GM12878 (cell line): ENCODE data around the gene KRT37. TPM values are rescaled to one million over a fixed set of nuclear protein-coding genes. Genes with fewer than 3 reads are reported as not detected.

Experiments
- ATAC-seq: fragments of 200-7000 bp; cut with Tn5 transposase; 3 replicates; pipeline ENCODE4 v1.9.1; 2020; ENCODE audit warnings: mild to moderate bottlenecking, moderate library complexity
- BruUV-seq: library from RNA; stranded (reverse); fragments of 400-500 nt; replicated peaks from 2 replicates; lab custom pipeline; 2021; lab: Mats Ljungman, UMichigan
- CTCF ChIA-PET: fragments of 300-600 bp; sonication (Branson Sonifier 250); formaldehyde crosslinking; extraction: SDS; loops from one replicate; lab custom pipeline; 2021; ENCODE audit warnings: inconsistent platforms; lab: Yijun Ruan, JAX
- POLR2A ChIA-PET: fragments of 350-600 bp; formaldehyde crosslinking; extraction: SDS; loops from one replicate; lab custom pipeline; 2021; ENCODE audit warnings: inconsistent platforms; lab: Charles Lee
- RAD21 ChIA-PET: fragments of 300-600 bp; sonication (Branson Sonifier 250); formaldehyde crosslinking; loops from one replicate; lab custom pipeline; 2023; ENCODE audit warnings: antibody characterized with exemption; ENCODE audit not compliant: unreplicated experiment; lab: Charles Lee
- SMC1A ChIA-PET: fragments of 300-600 bp; sonication (Branson Sonifier 250); formaldehyde crosslinking; loops from one replicate; lab custom pipeline; 2023; ENCODE audit not compliant: unreplicated experiment, uncharacterized antibody; lab: Charles Lee
- DNase-seq: peaks from one replicate; pipeline ENCODE4 v3.0.0-alpha.2; 2011; ENCODE audit warnings: low read depth, low spot score
- FAIRE-seq: peaks from 3 replicates; lab custom pipeline; 2011; peaks lifted over from hg19 to GRCh38; lab: Jason Lieb, UNC
- H2AFZ ChIP-seq: 2 replicates; pipeline ENCODE4 v1.6.0; 2011; ENCODE audit warnings: low read depth, low read length, control low read depth; ENCODE audit not compliant: control insufficient read depth
- H3K27ac ChIP-seq: 2 replicates; pipeline ENCODE4 v1.5.1; 2011; ENCODE audit warnings: control low read depth; ENCODE audit not compliant: control insufficient read depth, insufficient read depth
- H3K27me3 ChIP-seq, 2 experiments: replicated peaks in 1 of 2; 2 replicates each; pipeline versions ENCODE4 v1.6.0 to v1.6.1; 2011; ENCODE audit warnings: low read length in 1 of 2; ENCODE audit not compliant: control insufficient read depth in 2 of 2, insufficient read depth in 2 of 2
- H3K36me3 ChIP-seq, 2 experiments: 2 replicates each; pipeline ENCODE4 v1.5.1; 2011; ENCODE audit warnings: low read length in 1 of 2; ENCODE audit not compliant: control insufficient read depth in 2 of 2, insufficient read depth in 2 of 2
- H3K4me1 ChIP-seq: 2 replicates; pipeline ENCODE4 v1.6.1; 2011; ENCODE audit warnings: mild to moderate bottlenecking, low read length, moderate library complexity, mixed read lengths; ENCODE audit not compliant: control insufficient read depth, insufficient read depth
- H3K4me2 ChIP-seq: 2 replicates; pipeline ENCODE4 v1.6.0; 2011; ENCODE audit warnings: control low read depth; ENCODE audit not compliant: control insufficient read depth, insufficient read depth
- H3K4me3 ChIP-seq: fragments of 200-600 bp; sonication (generic); 2 replicates; pipeline ENCODE4 v1.5.1; 2016
- H3K79me2 ChIP-seq: 2 replicates; pipeline ENCODE4 v1.6.0; 2011; ENCODE audit warnings: low read length; ENCODE audit not compliant: control insufficient read depth, insufficient read depth
- H3K9ac ChIP-seq: 2 replicates; pipeline ENCODE4 v1.8.0; 2011; ENCODE audit warnings: low read length, control low read depth, mixed read lengths; ENCODE audit not compliant: control insufficient read depth, insufficient read depth
- H3K9me3 ChIP-seq: replicated peaks from 3 replicates; pipeline ENCODE4 v1.5.1; 2011; ENCODE audit warnings: mild to moderate bottlenecking, low read length; ENCODE audit not compliant: control insufficient read depth, insufficient read depth
- H4K20me1 ChIP-seq: 2 replicates; pipeline ENCODE4 v1.6.0; 2011; ENCODE audit not compliant: control insufficient read depth, insufficient read depth
- BCL3 ChIP-seq: IDR thresholded peaks from 2 replicates; pipeline ENCODE4 v1.6.1; 2011; ENCODE audit warnings: borderline replicate concordance, low read depth, mild to moderate bottlenecking, moderate library complexity, low read length; ENCODE audit not compliant: insufficient read depth, poor library complexity, severe bottlenecking
- BMI1 ChIP-seq: fragments of 450-650 bp; IDR thresholded peaks from 2 replicates; pipeline ENCODE4 v1.6.1; 2016; ENCODE audit warnings: mild to moderate bottlenecking, moderate library complexity, borderline replicate concordance
- BRCA1 ChIP-seq: IDR thresholded peaks from 2 replicates; pipeline ENCODE4 v1.6.1; 2011; ENCODE audit warnings: low read depth, low read length, improper control_type of control experiment
- FOS ChIP-seq: IDR thresholded peaks from 3 replicates; pipeline ENCODE4 v1.6.1; 2011; ENCODE audit warnings: borderline replicate concordance; ENCODE audit not compliant: insufficient read length; ENCODE audit errors: extremely low read depth
- HSF1 ChIP-seq: fragments of 150-350 bp; IDR thresholded peaks from 2 replicates; pipeline ENCODE4 v1.6.1; 2014; ENCODE audit warnings: mild to moderate bottlenecking, low read depth, low read length
- JUNB ChIP-seq: IDR thresholded peaks from 2 replicates; pipeline ENCODE4 v1.6.1; 2016; ENCODE audit warnings: antibody characterized with exemption, mild to moderate bottlenecking
- RB1 ChIP-seq: fragments of 450-650 bp; formaldehyde crosslinking; IDR thresholded peaks from 2 replicates; pipeline ENCODE4 v1.6.1; 2017; ENCODE audit warnings: mild to moderate bottlenecking, borderline replicate concordance
- SMAD5 ChIP-seq: IDR thresholded peaks from 2 replicates; pipeline ENCODE4 v1.6.1; 2016; ENCODE audit warnings: antibody characterized with exemption, low read depth
- SPI1 ChIP-seq: IDR thresholded peaks from 2 replicates; pipeline ENCODE4 v1.6.1; 2011; ENCODE audit warnings: low read depth, mild to moderate bottlenecking, low read length, moderate library complexity, borderline replicate concordance; ENCODE audit not compliant: insufficient read depth
- TAF1 ChIP-seq: IDR thresholded peaks from 2 replicates; pipeline ENCODE4 v1.6.1; 2011; ENCODE audit warnings: mild to moderate bottlenecking, low read depth, low read length, borderline replicate concordance
- TBL1XR1 ChIP-seq: IDR thresholded peaks from 2 replicates; pipeline ENCODE4 v1.6.1; 2012; ENCODE audit warnings: low read depth, low read length, improper control_type of control experiment
- TCF12 ChIP-seq: IDR thresholded peaks from 2 replicates; pipeline ENCODE4 v1.6.1; 2011; ENCODE audit warnings: low read depth, mild to moderate bottlenecking, low read length
- TCF7 ChIP-seq: IDR thresholded peaks from 2 replicates; pipeline ENCODE4 v1.6.1; 2014; ENCODE audit warnings: antibody characterized with exemption, borderline replicate concordance
- WRNIP1 ChIP-seq: IDR thresholded peaks from 2 replicates; pipeline ENCODE4 v1.6.1; 2011; ENCODE audit warnings: low read depth, low read length, improper control_type of control experiment, borderline replicate concordance
- ZNF207 ChIP-seq: fragments of 450-650 bp; IDR thresholded peaks from 2 replicates; pipeline ENCODE4 v1.6.1; 2014; ENCODE audit warnings: antibody characterized with exemption, mild to moderate bottlenecking, borderline replicate concordance
- ZNF217 ChIP-seq: fragments of 450-650 bp; IDR thresholded peaks from 2 replicates; pipeline ENCODE4 v1.6.1; 2017; ENCODE audit warnings: antibody characterized with exemption, mild to moderate bottlenecking
- ZNF24 ChIP-seq: fragments of 450-650 bp; IDR thresholded peaks from 2 replicates; pipeline ENCODE4 v1.6.1; 2017; ENCODE audit warnings: antibody characterized with exemption, mild to moderate bottlenecking
- WGBS: methylation state at CpG from one replicate; pipeline ENCODE4 v1.1.6; 2016; ENCODE audit warnings: low lambda C conversion rate; ENCODE audit not compliant: insufficient replicate concordance, insufficient coverage; ENCODE audit errors: missing lambda C conversion rate; 5-methylcytosine and 5-hydroxymethylcytosine counted together
- in situ Hi-C: fragments of 300-500 bp; cut with MboI; formaldehyde crosslinking; loops from 9 replicates; pipeline ENCODE4 v1.14.3; 2018; ENCODE audit warnings: mixed read lengths
- intact Hi-C: fragments of 100-400 bp; cut with micrococcal nuclease; formaldehyde crosslinking; loops from one replicate; pipeline ENCODE4 v1.14.2; 2022; ENCODE audit not compliant: unreplicated experiment
- polyA plus RNA-seq, 11 experiments: library from polyadenylated mRNA; depleted of rRNA in 4 of 11; unstranded in 6 of 11; stranded (reverse) in 5 of 11; fragments of >200 nt; fragmentation: Nextera tagmentation in 4 of 11; fragmentation: Illumina TruSeq in 1 of 11; extraction: Ambion mirVana in 4 of 11; extraction: Trizol in 1 of 11; gene quantifications; 1 replicate in 1 of 11; 2 replicates in 10 of 11; pipeline versions ENCODE4 v1.2.1 to v1.2.3, GENCODE V29; 2011 to 2016; ENCODE audit warnings: inconsistent platforms in 2 of 11, missing spikeins in 2 of 11, low read depth in 1 of 11
- total RNA-seq, 4 experiments: library from RNA; depleted of rRNA in 3 of 4; stranded (reverse); fragments of >200 nt in 3 of 4; fragmentation: Illumina TruSeq in 1 of 4; extraction: Trizol in 1 of 4; gene quantifications; 2 replicates each; pipeline versions ENCODE4 v1.2.1 to v1.2.3, GENCODE V29; 2013 to 2021

Gene KRT37
- total and polyA plus RNA-seq, 10 of the 15 experiments (the other 5 are each of a cell fraction or from before 2014, with no cell fraction given), result not detected

GRCh38 chr17:41429667-41430066, 5.3 kb upstream of the KRT37 start:
- ATAC-seq (no peak), FAIRE-seq (no peak), DNase-seq (no peak)
- H3K79me2 ChIP-seq, result no peaks in the 10 kb centered on the region
- H3K4me1 ChIP-seq, result no peaks in the 10 kb centered on the region
- ChIA-PET RAD21 (no interaction called here), POLR2A (no interaction called here), CTCF (no interaction called here), SMC1A (no interaction called here)
- BruUV-seq, result no TSS peak
- TF ChIP-seq WRNIP1 (no peak), FOS (no peak), TAF1 (no peak), TBL1XR1 (no peak), BMI1 (no peak), ZNF207 (no peak), RB1 (no peak), TCF7 (no peak), ZNF217 (no peak), TCF12 (no peak), BRCA1 (no peak), ZNF24 (no peak), SMAD5 (no peak), JUNB (no peak), SPI1 (no peak), BCL3 (no peak), HSF1 (no peak)
- H3K9me3 ChIP-seq, result no peaks in the 10 kb centered on the region
- H3K27me3 ChIP-seq, result peaks cover 0 to 1% of the 10 kb centered on the region in 2 experiments; a peak in 2 of 4 replicates
- H3K27ac ChIP-seq, result no peak overlapping the region
- 36% methylated on average over 7 of the region's 7 CpGs for WGBS
- H3K4me2 ChIP-seq, result no peak overlapping the region
- in situ Hi-C loops, result no loop called here
- intact Hi-C loops, result no loop called here
- H3K36me3 ChIP-seq, result no peaks in the 10 kb centered on the region
- H3K9ac ChIP-seq, result no peak overlapping the region
- no peak overlapping the region for H3K4me3 ChIP-seq
- H2AFZ ChIP-seq, result no peak overlapping the region
- no peaks in the 10 kb centered on the region for H4K20me1 ChIP-seq
